GM21737 (cell line): ENCODE data around the gene GBP7.
A peak's percentile ranks its signal among the peaks of the same experiment; 100 is the strongest.
"Not testable (repeated sequence)": the region's sequence is repeated elsewhere in the genome, so short reads cannot be mapped to it uniquely, and the experiment has no call there.

ENCODE experiments used
- ATAC-seq: cut with Tn5 transposase; IDR thresholded peaks from one replicate; pipeline ENCODE4 v1.9.1; 2021; ENCODE audit warnings: mild to moderate bottlenecking, moderate library complexity; ENCODE audit not compliant: unreplicated experiment

The GBP7 gene

GRCh38 chr1:89171067-89171438 lies 4.8 kb downstream of the GBP7 start:
- ATAC-seq, result no peak

GRCh38 chr1:89170170-89171066 lies 5.4 kb downstream of the GBP7 start:
- ATAC-seq, result no peak

- no peak for ATAC-seq
These were observed 6.6 kb downstream of the GBP7 start for GRCh38 chr1:89169166-89169565.

- ATAC-seq, result no peak
These were observed 8.1 kb downstream of the GBP7 start for GRCh38 chr1:89167590-89168230.

GRCh38 chr1:89166705-89167104 lies 9.1 kb downstream of the GBP7 start:
- ATAC-seq, result no peak

GRCh38 chr1:89165811-89166210 lies 10.0 kb downstream of the GBP7 start:
- ATAC-seq, result no peak

- no peak for ATAC-seq
These were observed 24.8 kb downstream of the GBP7 start for GRCh38 chr1:89151047-89151446.

GRCh38 chr1:89149976-89150375 lies 25.8 kb downstream of the GBP7 start:
- no peak for ATAC-seq

- no peak for ATAC-seq
These were observed 26.6 kb downstream of the GBP7 start for GRCh38 chr1:89149229-89149628.

- no peak for ATAC-seq
These were observed 27.8 kb downstream of the GBP7 start for GRCh38 chr1:89147678-89148658.

GRCh38 chr1:89146721-89147120 lies 29.1 kb downstream of the GBP7 start:
- no peak for ATAC-seq

GRCh38 chr1:89143484-89143883 lies 32.3 kb downstream of the GBP7 start:
- no peak for ATAC-seq

GRCh38 chr1:89142160-89142559 lies 33.6 kb downstream of the GBP7 start:
- ATAC-seq, result no peak

GRCh38 chr1:89133747-89134146 lies 42.1 kb downstream of the GBP7 start:
- ATAC-seq, result no peak

- no peak for ATAC-seq
These were observed 45.1 kb downstream of the GBP7 start for GRCh38 chr1:89130716-89131115.

GRCh38 chr1:89129911-89130310 lies 45.9 kb downstream of the GBP7 start:
- ATAC-seq, result no peak

- ATAC-seq, result not testable (repeated sequence)
These were observed 47.8 kb downstream of the GBP7 start for GRCh38 chr1:89128003-89128458.

GRCh38 chr1:89126602-89127565 lies 48.9 kb downstream of the GBP7 start:
- not testable (repeated sequence) for ATAC-seq

- ATAC-seq, result peak; percentile 67
These were observed 49.8 kb downstream of the GBP7 start, which contains the start of gene GBP2 for GRCh38 chr1:89125913-89126580. GBP2 (minus strand) TSS chr1:89126114; CDS start chr1:89121966, 4,148 bp downstream.
